Heart left ventricle (tissue), 16 donors: ENCODE measurements around the gene COG4. TPM values are rescaled to one million over a fixed set of nuclear protein-coding genes. Genes with fewer than 3 reads are reported as not detected.

ENCODE experiments used
- ATAC-seq, 4 donors: fragments of 200-7000 bp; cut with Tn5 transposase; one replicate each; pipeline ENCODE4 v1.9.1; 2020 to 2022; ENCODE audit warnings: moderate library complexity in 4 of 4, mild to moderate bottlenecking in 3 of 4, moderate number of reproducible peaks in 1 of 4
- DNase-seq, 5 donors: peaks; one replicate each; pipeline ENCODE4 v3.0.0-alpha.2; 2020
- H3K27ac ChIP-seq, 12 donors: fragments of 200-600 bp; sonication (generic) in 4 of 12; one replicate each; pipeline versions ENCODE4 v1.5.0 to v1.8.0; 2016 to 2022; ENCODE audit warnings: mild to moderate bottlenecking in 2 of 12
- H3K27me3 ChIP-seq, 9 donors: fragments of 200-600 bp; sonication (generic) in 2 of 9; one replicate each; pipeline versions ENCODE4 v1.5.1 to v1.8.0; 2016 to 2022; ENCODE audit warnings: mild to moderate bottlenecking in 3 of 9
- H3K36me3 ChIP-seq, 9 donors: fragments of 200-600 bp; sonication (generic) in 2 of 9; one replicate each; pipeline versions ENCODE4 v1.5.0 to v1.8.0; 2018 to 2022; ENCODE audit warnings: mild to moderate bottlenecking in 2 of 9
- H3K4me1 ChIP-seq, 12 donors: fragments of 200-600 bp; sonication (generic) in 4 of 12; one replicate each; pipeline versions ENCODE4 v1.5.0 to v1.8.0; 2016 to 2022; ENCODE audit warnings: mild to moderate bottlenecking in 3 of 12
- H3K4me3 ChIP-seq, 12 donors: fragments of 200-600 bp; sonication (generic) in 4 of 12; one replicate each; pipeline versions ENCODE4 v1.5.0 to v1.8.0; 2017 to 2022; ENCODE audit warnings: mild to moderate bottlenecking in 9 of 12, moderate library complexity in 4 of 12
- H3K9me3 ChIP-seq, 12 donors: fragments of 200-600 bp; sonication (generic) in 4 of 12; one replicate each; pipeline versions ENCODE4 v1.5.0 to v1.8.0; 2016 to 2022; ENCODE audit warnings: mild to moderate bottlenecking in 1 of 12
- POLR2A ChIP-seq, 2 donors: fragments of 450-650 bp; IDR thresholded peaks; one replicate each; pipeline ENCODE4 v1.6.1; 2017; ENCODE audit warnings: antibody characterized with exemption in 2 of 2, mild to moderate bottlenecking in 2 of 2, moderate library complexity in 2 of 2
- WGBS, 4 donors: extraction: QIAGEN DNeasy Blood & Tissue Kit in 2 of 4; methylation state at CpG; one replicate each; pipeline versions ENCODE4 v1.1.5 to v1.1.7; 2013 to 2018; 5-methylcytosine and 5-hydroxymethylcytosine counted together
- intact Hi-C, 10 donors: fragments of 100-400 bp; cut with DNase I; formaldehyde crosslinking; loops; one replicate each; pipeline versions ENCODE4 v1.11.1 to v1.14.2; 2022
- polyA plus RNA-seq, 2 donors: library from polyadenylated mRNA; stranded (reverse); fragments of 200-250 nt; gene quantifications; one replicate each; pipeline ENCODE4 v1.2.3, GENCODE V29; 2013
- total RNA-seq, 9 donors: library from RNA; depleted of rRNA in 2 of 9; stranded (reverse); fragments of >200 nt in 2 of 9; fragmentation: NEBNext Ultra II Directional in 3 of 9; extraction: Animal tissue kit (Norgen Biotek cat#: 25700) in 3 of 9; gene quantifications; one replicate each; pipeline versions ENCODE4 v1.1.0 to v1.2.4, GENCODE V29; 2016 to 2023
- TF ChIP-seq, protein P1 (sequence below), 12 donors: fragments of 200-600 bp; sonication (generic) in 4 of 12; IDR thresholded peaks; one replicate each; pipeline versions ENCODE4 v1.5.0 to v1.8.0; 2018 to 2022; ENCODE audit warnings: antibody characterized with exemption in 12 of 12, mild to moderate bottlenecking in 5 of 12
- donor health status: ischemic (EF 13 %, LVEDD 7.1; RV severe dilation, severe dysfunction).
- donor health status: healthy with polysubstance abuse.
- donor health status: DM: no; HTN: yes; CAD: no.
- donor health status: DM: no; HTN: no; CAD: no.
- donor health status: ischemic (EF 25% LVEDD 6.9; RV normal size, moderate dysfunction).
- donor health status: ischemic (EF 25% LVEDD 5.7; RV mildly dilated, moderate dysfunction).
- donor health status: healthy.
- donor health status: DM: yes; HTN: yes; CAD: no.
- donor health status: ischemic (EF 35%, LVEDD 5.7; RV mildly dilated, moderate dysfunction).
- donor health status: nonischemic (EF 11% LVEDD 7.7; RV severe dilation, severe dysfunction).
- donor health status: DM: yes; HTN: yes; CAD: no.
- donor health status: PGD.
- donor health status: ischemic (EF 29% LVEDD 5.4; RV normal size, mild dysfunction).
- donor health status: nonischemic (EF 23%, LVEDD 6.1; RV moderate dilation, normal function).

Gene COG4
- total and polyA plus RNA-seq, 11 donors, result 30.7 to 45.7 (median 39.8) TPM

- intact Hi-C loops, result loop anchor here in 5 of 10 donors (5.0 to 10.0 kb wide), 4 partner anchors 76 to 104 kb away; no protein-coding TSS in a partner anchor
- Histone ChIP-seq H3K9me3 (no peaks in the 10 kb centered on the region), H3K27ac (no peak overlapping the region), H3K4me1 (peaks cover 0 to 5% (median 0%) of the 10 kb centered on the region in 12 donors), H3K27me3 (no peaks in the 10 kb centered on the region), H3K4me3 (no peak overlapping the region), H3K36me3 (peaks cover 0 to 60% (median 31%) of the 10 kb centered on the region in 9 donors)
- WGBS, 4 donors, result 48 to 68% (median 64%) methylated on average over 7 to 17 of the region's 17 CpGs
- DNase-seq (peak in 3 of 5 donors; percentile 56 to 69 (median 65)), ATAC-seq (peak; percentile 56 to 81 (median 69))
- TF ChIP-seq POLR2A (IDR thresholded peaks at IDR 0.05), result no peak
- TF ChIP-seq, protein P1, sequence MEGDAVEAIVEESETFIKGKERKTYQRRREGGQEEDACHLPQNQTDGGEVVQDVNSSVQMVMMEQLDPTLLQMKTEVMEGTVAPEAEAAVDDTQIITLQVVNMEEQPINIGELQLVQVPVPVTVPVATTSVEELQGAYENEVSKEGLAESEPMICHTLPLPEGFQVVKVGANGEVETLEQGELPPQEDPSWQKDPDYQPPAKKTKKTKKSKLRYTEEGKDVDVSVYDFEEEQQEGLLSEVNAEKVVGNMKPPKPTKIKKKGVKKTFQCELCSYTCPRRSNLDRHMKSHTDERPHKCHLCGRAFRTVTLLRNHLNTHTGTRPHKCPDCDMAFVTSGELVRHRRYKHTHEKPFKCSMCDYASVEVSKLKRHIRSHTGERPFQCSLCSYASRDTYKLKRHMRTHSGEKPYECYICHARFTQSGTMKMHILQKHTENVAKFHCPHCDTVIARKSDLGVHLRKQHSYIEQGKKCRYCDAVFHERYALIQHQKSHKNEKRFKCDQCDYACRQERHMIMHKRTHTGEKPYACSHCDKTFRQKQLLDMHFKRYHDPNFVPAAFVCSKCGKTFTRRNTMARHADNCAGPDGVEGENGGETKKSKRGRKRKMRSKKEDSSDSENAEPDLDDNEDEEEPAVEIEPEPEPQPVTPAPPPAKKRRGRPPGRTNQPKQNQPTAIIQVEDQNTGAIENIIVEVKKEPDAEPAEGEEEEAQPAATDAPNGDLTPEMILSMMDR (IDR thresholded peaks at IDR 0.05), result peak in 11 of 12 donors; percentile 11 to 58 (median 45)
These were observed 52.4 kb downstream of the COG4 start for GRCh38 chr16:70470927-70471341.

- peaks cover 0 to 60% (median 26%) of the 10 kb centered on the region in 9 donors for H3K36me3 ChIP-seq
- H3K27ac ChIP-seq, result no peak overlapping the region
- no peak overlapping the region for H3K4me3 ChIP-seq
- WGBS, 4 donors, result 93 to 95% (median 94%) methylated on average over 8 to 10 of the region's 10 CpGs
- DNase-seq (peak in 1 of 5 donors; percentile 58), ATAC-seq (peak in 1 of 4 donors; percentile 10)
- H3K4me1 ChIP-seq, result peaks cover 0 to 5% (median 0%) of the 10 kb centered on the region in 12 donors
- H3K27me3 ChIP-seq, result no peaks in the 10 kb centered on the region
- intact Hi-C loops, result loop anchor here in 5 of 10 donors (5.0 to 10.0 kb wide), 4 partner anchors 76 to 103 kb away; no protein-coding TSS in a partner anchor
- TF ChIP-seq POLR2A (IDR thresholded peaks at IDR 0.05), result no peak
- TF ChIP-seq, protein P1 (IDR thresholded peaks at IDR 0.05), result no peak
- no peaks in the 10 kb centered on the region for H3K9me3 ChIP-seq
These were observed 53.0 kb downstream of the COG4 start for GRCh38 chr16:70470141-70470926.

DNA sequence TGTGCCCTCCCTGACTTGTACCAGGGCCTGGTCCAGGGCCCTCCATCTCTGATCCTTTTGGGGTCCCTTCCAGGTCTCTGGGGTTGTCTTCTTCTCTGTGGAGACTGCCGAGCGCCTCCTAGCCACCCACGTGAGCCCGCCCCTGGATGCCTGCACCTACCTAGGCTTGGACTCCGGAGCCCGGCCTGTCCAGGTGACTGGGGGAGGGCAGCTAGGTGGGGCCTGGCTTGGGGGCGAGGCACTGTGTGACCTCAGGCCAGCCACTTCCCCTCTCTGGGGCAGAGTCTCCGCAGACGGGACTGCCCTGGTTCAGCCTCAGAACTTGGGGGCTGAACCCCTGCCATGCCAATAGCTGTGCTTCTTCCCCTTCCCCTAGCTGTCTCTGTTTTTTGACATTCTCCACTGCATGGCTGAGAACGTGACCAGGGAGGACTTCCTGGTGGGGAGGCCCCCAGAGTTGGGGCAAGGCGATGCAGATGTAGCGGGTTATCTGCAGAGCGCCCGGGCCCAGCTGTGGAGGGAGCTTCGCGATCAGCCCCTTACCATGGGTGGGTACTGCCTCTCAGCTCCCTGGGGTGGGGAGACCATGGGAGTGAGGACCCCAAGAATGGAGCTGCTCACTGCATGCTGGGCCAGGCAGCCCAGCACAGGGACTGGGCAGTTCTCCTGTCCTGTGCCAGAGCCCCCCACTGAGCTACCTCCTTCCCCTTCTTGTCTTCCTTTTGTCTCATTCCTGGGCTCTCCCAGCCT, 54.4 kb downstream of the COG4 start:
- Histone ChIP-seq H3K27me3 (no peaks in the 10 kb centered on the region), H3K4me1 (peaks cover 0 to 5% (median 0%) of the 10 kb centered on the region in 12 donors), H3K27ac (no peak overlapping the region), H3K36me3 (peaks cover 0 to 61% (median 21%) of the 10 kb centered on the region in 9 donors), H3K9me3 (no peaks in the 10 kb centered on the region), H3K4me3 (no peak overlapping the region)
- ATAC-seq, result no peak
- WGBS, 4 donors, result 95 to 99% (median 96%) methylated on average over 10 to 16 of the region's 16 CpGs
- intact Hi-C loops, result loop anchor here in 1 of 10 donors (5.0 kb wide), 1 partner anchor 72 kb away; no protein-coding TSS in a partner anchor
- no peak for TF ChIP-seq POLR2A (IDR thresholded peaks at IDR 0.05)
- TF ChIP-seq, protein P1 (IDR thresholded peaks at IDR 0.05), result no peak
- DNase-seq, result peak in 1 of 5 donors; percentile 42
